ENCODE measurements around the gene SNAI3.

GRCh38 chr16:88645455-88645854, 40.9 kb downstream of the SNAI3 start:
- TF ChIP-seq CTCF (IDR thresholded peaks at IDR 0.05; ENCODE audit: low read depth, low read length, poor library complexity, severe bottlenecking) (no peak), EZH2phosphoT487 (IDR thresholded peaks at IDR 0.05; ENCODE audit: borderline replicate concordance, low read length) (no peak)

Data from DOHH2 (cell line).